GM12892 (cell line): ENCODE measurements around the gene KCNAB1.

Experiments
- DNase-seq: peaks from one replicate; pipeline ENCODE4 v3.0.0; 2011; ENCODE audit not compliant: insufficient read length
- FAIRE-seq: peaks from 2 replicates; lab custom pipeline; 2011; peaks lifted over from hg19 to GRCh38; lab: Jason Lieb, UNC
- POLR2A ChIP-seq: IDR thresholded peaks from 2 replicates; pipeline ENCODE4 v1.6.1; 2011; ENCODE audit warnings: low read depth, low read length, control low read depth
- POLR2AphosphoS5 ChIP-seq: IDR thresholded peaks from 2 replicates; pipeline ENCODE4 v1.6.1; 2011; ENCODE audit warnings: low read depth, low read length, control low read depth
- TAF1 ChIP-seq: IDR thresholded peaks from 2 replicates; pipeline ENCODE4 v1.6.1; 2011; ENCODE audit warnings: low read depth, mild to moderate bottlenecking, control low read depth, low read length, borderline replicate concordance

Gene KCNAB1

DNA sequence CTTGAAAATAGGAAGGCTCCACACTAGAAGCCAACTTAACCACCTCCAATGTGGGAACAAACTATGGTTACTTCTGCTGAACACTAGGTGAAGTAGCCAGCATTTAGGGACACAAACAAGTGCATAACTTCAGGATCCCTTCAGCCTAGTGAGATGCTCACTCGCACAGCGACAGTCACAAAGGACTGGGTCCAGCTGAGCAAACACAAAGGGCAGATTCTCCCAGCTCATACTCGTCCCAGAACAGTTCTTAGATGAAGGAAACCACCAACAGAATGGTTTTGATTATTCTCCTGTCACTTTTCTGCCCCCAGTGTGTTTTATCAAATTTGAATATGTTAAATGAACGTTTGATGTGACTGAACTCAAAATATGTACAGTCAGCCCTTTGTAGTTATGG lies 201.6 kb downstream of the KCNAB1 start:
- DNase-seq (no peak), FAIRE-seq (no peak)
- TF ChIP-seq POLR2AphosphoS5 (no peak), TAF1 (no peak), POLR2A (no peak)

DNA sequence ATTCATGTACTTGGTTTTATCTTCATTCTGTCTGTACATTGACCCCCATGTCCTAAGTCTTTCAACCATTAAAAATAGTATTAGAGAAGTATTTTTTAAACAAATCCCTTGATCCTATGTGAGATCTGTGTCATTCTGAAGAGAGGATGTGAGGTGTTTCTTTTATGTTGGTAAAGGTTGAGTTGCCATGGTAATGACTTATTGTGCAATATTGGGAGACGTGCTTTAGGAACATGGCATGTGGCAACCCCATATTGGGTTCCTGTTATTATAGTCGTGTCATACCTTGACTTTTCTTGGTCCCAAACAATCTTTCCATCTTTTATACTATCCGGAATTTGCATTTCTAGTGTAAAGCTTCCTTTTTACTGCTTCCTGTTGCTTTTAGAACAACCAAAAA lies 203.1 kb downstream of the KCNAB1 start:
- no peak for DNase-seq
- FAIRE-seq, result no peak
- TF ChIP-seq POLR2A (no peak), POLR2AphosphoS5 (no peak), TAF1 (no peak)

DNA sequence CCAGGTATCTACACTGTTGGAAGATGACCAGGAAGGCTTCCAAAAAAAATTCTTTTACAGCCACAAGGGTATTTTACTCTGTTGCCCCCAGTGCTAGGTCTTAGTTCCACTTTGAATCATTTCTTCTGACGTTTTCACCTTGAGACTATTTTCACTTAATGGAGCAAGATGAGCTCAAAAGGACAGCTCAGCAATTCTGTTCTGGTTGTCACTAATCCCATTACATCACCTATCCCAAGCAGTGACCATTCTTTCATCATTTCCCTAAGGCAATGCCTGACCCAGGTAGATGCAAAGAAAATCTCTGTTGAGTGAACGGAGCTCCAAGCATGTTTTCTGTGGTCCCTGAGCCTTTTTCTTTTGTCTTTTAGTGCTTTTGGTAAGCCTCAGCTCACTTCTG lies 210.0 kb downstream of the KCNAB1 start:
- DNase-seq (no peak), FAIRE-seq (no peak)
- TF ChIP-seq POLR2AphosphoS5 (no peak), TAF1 (no peak), POLR2A (no peak)

DNA sequence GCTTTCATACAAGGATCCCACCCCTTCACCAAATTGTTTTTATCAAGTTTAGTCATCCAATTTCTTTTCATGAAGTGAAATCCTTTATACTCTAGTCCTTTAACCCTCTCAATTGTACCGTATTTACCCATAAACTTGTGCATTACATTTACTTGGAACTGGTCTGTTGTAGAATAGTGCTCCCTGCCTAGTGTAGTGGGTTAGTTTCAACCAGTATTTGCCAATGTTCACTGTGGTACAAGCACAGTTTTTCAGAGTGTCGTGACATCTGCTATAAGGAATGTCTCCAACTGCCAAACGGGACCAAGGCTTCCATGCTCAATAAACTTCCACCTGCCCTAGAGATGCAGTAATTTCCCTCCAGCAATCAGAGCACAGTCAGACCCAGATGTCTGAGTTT lies 211.9 kb downstream of the KCNAB1 start:
- TF ChIP-seq POLR2AphosphoS5 (no peak), TAF1 (no peak), POLR2A (no peak)
- DNase-seq, result no peak
- FAIRE-seq, result no peak

DNA sequence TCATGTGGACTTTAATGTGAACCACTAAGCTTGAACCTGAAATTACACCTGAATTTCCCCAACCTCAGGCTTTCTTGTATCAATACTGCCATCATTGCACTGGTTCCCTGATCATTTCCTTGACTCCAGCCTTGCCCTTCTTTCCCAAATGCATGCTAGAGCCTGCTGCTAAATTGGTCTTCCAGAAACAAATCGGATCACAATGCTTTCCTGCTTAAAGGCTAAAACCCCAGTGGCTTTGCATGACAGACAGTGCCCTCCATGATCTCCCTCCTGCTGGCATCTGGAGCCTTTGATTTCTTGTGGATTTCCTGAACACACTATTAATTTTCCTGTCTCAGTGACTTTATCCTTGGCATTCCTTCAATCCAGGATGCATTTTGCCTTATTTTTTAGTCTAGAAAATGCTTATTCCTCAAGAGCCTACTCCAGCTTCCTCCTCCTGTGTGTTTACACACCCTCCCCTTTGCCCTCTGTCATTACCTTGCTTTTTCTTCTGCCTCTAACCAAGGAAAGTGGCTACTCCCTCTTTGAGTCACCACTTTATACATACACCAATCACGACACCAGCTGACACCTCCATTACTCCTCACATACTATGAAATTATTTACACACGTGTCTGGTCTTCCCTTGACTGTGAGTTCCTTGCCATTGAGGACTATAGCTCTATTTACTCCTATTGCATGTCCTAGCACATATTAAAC lies 214.6 kb downstream of the KCNAB1 start:
- DNase-seq (no peak), FAIRE-seq (no peak)
- TF ChIP-seq POLR2A (no peak), POLR2AphosphoS5 (no peak), TAF1 (no peak)

DNA sequence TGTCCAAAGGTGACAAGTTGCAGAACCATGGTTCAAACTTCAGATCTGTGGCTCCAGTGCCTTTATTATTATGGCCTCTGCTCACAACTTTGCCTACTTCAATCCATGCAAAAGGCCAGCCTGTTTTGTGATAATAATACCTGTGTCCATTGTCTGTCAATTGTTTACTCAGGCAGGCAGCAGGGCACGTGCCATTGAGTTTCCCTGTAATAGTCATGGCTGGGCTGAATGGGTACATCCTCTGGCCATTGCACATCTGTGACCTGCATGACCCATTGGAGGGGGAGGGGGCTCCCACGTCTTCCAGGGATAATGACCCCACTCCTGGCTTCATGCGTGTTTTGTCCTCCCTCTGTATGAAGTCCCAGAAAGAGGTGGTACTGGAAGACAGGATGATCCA lies 219.1 kb downstream of the KCNAB1 start:
- TF ChIP-seq POLR2AphosphoS5 (no peak), TAF1 (no peak), POLR2A (no peak)
- DNase-seq, result no peak
- FAIRE-seq, result no peak

DNA sequence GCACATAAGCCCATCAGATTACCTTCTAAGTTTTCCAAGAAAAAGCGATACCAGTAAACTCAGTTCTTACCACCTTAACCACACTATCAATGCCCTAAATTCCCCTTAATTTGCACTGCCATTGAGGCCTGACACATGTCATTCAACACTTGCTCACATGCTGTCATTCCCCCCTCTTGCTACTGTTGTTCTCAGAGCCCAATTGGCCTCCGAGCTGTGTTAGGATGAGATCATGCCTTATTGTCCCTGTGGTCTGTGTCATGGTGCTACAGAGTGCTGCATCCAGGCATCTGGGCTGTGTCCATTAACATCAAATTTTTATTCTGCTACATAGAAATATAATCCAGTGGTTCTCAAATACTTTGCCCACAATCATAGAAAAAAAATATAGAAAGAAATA lies 221.0 kb downstream of the KCNAB1 start:
- FAIRE-seq, result peak; percentile 46
- no peak for DNase-seq
- TF ChIP-seq POLR2AphosphoS5, result no peak
- no peak for TF ChIP-seq TAF1
- TF ChIP-seq POLR2A, result no peak

DNA sequence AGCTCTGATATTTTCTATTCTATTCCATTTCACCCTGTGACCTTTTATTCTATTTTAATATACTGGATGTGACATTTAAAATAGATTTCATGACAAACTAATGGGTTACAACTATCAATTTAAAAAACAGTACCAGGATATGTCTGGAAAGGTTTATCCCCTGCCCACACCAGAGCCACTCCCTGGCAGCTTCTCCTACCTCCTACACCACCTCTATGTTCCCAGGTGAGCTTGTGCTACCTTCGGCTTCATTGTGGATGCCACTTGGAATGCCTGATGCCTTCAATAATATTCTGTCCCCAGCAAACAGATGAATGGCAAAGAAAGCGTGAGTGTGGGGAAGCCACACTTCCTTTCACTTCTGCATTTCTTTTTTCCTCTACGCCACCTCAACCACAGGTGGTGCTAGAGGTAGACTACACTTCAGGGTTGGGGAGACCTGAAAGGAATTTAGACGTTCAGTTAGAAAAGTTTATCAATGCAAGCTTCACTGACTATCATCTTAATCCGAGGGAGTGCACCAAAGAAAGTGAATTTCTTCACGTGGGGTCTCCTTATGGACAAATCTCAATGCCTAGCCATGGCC lies 221.5 kb downstream of the KCNAB1 start:
- no peak for TF ChIP-seq POLR2AphosphoS5
- no peak for TF ChIP-seq POLR2A
- no peak for TF ChIP-seq TAF1
- no peak for DNase-seq
- FAIRE-seq, result peak; percentile 92

DNA sequence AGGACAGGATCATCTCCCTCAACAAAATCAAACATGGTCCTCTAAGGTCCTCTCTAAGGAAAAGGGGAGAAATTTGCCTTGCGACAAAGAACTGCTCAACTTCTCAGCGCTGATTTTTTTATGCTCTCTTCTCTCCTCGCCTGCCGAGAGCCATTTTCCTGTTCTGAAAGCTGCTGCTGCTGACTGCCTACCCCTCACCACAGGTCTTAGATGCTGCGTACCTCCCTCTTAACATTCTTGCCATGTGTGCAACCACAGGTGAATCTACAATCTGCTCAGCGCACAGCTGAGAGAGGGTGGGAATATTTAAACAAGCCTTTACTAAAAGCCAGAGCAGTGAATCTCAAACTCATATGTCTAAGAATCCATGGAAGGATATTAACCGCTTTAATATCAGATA lies 223.8 kb downstream of the KCNAB1 start:
- TF ChIP-seq TAF1, result no peak
- no peak for DNase-seq
- no peak for FAIRE-seq

DNA sequence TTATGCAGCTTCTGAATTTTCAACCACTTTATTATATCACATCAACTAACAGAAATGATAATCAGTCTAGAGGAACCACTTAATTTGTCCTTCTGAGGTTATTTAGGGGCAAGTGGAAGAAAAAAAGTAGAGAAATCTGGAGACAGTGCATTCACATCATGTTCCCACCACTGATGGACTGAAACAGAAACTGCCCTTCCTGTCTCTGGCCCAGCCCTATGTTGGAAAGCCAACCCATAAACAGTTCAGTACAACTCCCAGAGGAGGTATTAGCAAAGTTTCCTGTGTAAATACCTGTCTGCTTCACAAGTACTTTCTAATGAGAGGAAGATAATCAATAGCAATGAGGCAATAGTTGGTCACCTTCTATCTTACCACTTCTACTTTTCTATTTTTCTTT lies 228.7 kb downstream of the KCNAB1 start:
- DNase-seq (no peak), FAIRE-seq (no peak)
- TF ChIP-seq POLR2A (no peak), POLR2AphosphoS5 (no peak), TAF1 (no peak)

DNA sequence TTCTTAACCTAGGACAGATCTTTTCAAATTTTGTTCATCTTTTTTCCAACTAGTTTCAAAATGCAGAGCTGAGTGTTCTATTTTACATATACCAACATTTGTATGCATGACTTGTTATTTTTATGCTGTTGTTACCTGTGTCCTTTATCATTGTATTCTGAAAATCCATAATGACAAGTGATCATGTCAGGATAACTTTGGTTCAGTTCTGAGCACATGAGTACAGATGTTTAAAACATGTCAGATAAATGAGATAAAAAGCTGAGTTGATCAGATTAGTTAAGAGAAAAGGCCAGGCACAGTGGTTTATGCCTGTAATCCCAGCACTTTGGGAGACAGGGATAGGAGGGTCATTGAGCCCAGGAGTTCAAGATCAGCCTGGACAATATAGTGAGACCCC lies 229.6 kb downstream of the KCNAB1 start:
- DNase-seq (no peak), FAIRE-seq (no peak)
- TF ChIP-seq TAF1, result no peak

DNA sequence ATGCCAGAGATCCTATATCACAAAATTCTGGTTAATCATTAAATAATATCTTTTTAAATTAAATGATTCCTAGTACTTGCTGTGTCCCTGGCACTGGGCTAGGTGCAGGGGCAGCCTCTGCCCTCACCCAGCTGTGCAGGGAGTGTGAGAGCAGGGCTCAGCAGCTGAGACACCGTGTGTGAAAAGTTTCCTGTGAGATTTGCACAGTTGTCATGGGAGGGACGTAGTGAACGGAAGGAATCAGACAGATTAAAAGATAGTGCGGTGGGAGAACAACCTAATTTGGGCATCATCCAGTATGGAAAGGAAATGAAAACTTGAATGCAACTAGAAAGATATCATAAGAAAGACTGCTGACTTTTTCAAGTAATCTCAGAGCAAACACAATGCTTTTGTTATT lies 230.4 kb downstream of the KCNAB1 start:
- TF ChIP-seq POLR2AphosphoS5, result no peak
- no peak for TF ChIP-seq POLR2A
- no peak for TF ChIP-seq TAF1
- DNase-seq (no peak), FAIRE-seq (no peak)

DNA sequence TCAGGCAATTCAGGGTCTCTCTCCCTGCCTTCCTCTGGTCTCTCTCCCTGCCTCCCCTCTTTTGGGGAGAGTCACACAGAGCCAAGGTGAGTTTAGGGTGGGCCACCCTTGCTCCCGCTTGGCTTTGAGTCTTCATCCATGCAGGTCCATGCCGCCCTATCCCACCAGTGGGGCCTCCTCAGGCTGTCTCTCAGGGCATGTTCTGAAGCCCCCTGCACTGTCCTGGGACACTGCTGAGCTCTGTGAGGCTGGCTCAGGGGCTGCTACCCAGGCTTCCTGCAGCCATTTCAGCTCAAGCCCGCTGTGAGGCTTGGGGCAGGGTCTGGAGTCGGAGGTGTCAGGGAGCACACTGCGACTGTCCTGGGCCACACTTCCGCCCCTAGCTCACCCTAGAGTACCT lies 231.4 kb downstream of the KCNAB1 start:
- no peak for FAIRE-seq
- no peak for DNase-seq
- TF ChIP-seq POLR2A (no peak), TAF1 (no peak), POLR2AphosphoS5 (no peak)
